ENCODE measurements around the gene NPVF. TPM values are rescaled to one million over a fixed set of nuclear protein-coding genes. Genes with fewer than 3 reads are reported as not detected.

The NPVF gene, protein sequence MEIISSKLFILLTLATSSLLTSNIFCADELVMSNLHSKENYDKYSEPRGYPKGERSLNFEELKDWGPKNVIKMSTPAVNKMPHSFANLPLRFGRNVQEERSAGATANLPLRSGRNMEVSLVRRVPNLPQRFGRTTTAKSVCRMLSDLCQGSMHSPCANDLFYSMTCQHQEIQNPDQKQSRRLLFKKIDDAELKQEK
- not detected in 2 replicates for total RNA-seq

DNA sequence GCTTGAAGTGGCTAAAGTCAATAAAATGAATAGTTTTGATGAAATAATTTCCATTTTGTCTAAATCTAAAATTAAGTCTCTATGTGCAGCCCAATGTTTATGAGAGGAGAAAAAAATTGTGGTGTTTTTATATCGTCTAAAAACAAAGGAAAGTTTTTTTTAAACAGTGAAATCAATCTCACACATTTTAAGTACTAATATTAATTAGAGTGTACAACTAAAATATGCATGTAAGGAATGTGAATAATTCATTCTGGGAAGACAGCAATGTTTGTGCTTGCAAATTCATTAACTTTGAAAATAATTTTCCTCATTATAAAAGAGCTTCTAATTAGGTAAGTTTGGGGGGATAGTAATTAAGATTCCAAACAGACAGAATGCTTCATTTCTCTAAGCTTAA is at the start of gene NPVF:
NPVF (minus strand) TSS at position 101 of the 400 bp plus-strand sequence; CDS start at position 54, 47 bp downstream.

Other genes starting within 250 kb of the NPVF start
- gene OSBPL3, start 248.3 kb downstream of the NPVF start, total RNA-seq, result 9.2 and 18.6 TPM in 2 replicates
- 13.0 and 18.4 TPM in 2 replicates for gene CYCS, start 103.2 kb downstream of the NPVF start, total RNA-seq